RPMI7951 (cell line): ENCODE results near the gene LRRC37A2. TPM values are rescaled to one million over a fixed set of nuclear protein-coding genes. Genes with fewer than 3 reads are reported as not detected.
"Not testable (repeated sequence)": the region's sequence is repeated elsewhere in the genome, so short reads cannot be mapped to it uniquely, and the experiment has no call there.

Experiments used
- DNase-seq: peaks from one replicate; pipeline ENCODE4 v3.0.0-alpha.2; 2012; ENCODE audit warnings: low read depth
- total RNA-seq: library from RNA; depleted of rRNA; stranded (reverse); fragments of >200 nt; shearing (Covaris generic); gene quantifications from 2 replicates; pipeline ENCODE4 v1.2.3, GENCODE V29; 2014; rRNA removed

Gene LRRC37A2
- 1.7 and 2.5 TPM in 2 replicates for total RNA-seq

DNA sequence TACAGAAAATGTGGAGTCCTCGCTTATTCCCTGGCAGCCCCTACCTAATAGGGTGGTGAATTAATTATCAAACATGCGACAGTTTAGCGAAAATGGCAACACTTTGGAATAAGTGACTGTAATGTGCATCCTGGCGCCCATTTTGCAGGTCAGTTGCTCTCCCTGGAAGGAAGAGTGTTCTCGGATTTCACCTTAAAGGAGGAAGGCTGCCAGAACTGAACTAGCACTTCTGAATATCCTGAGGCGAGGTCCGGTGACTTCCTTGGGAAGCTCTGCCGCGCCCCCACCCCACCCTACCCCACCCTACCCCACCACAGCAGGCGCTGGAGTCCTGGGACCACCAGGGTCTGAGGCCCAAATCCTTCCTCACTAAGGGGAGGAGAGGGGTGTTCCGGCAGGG lies at the start of gene LRRC37A2:
LRRC37A2 (plus strand) TSS at position 301 of the 400 bp plus-strand sequence. CDS start 245 bp downstream, outside the sequence.
- not testable (repeated sequence) for DNase-seq

- DNase-seq, result not testable (repeated sequence)
These were observed 44.6 kb upstream of the LRRC37A2 start for GRCh38 chr17:46467618-46468017.

DNA sequence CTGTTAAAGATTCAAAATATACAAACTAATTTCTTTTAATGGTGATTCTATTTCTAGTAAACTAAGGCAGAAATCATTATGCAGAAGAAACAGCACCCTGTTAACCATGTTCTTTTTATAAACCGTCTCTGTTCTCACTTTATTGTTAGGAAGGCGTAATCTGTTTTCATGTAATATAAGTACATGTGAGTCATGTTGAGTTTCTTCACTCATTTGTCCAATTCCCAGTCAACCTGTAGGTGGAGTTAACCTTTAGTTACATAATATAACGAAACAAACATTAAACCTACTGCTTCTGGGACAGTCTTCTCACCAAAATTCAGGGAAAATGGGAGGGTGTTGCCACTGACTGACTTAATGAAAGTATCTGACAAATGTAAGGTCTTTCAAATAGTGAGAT lies 37.8 kb upstream of the LRRC37A2 start:
- not testable (repeated sequence) for DNase-seq

- not testable (repeated sequence) for DNase-seq
These were observed 36.7 kb upstream of the LRRC37A2 start for GRCh38 chr17:46475583-46475982.

- not testable (repeated sequence) for DNase-seq
These were observed 33.4 kb upstream of the LRRC37A2 start for GRCh38 chr17:46478823-46479222.

- not testable (repeated sequence) for DNase-seq
These were observed 31.0 kb upstream of the LRRC37A2 start for GRCh38 chr17:46481310-46481709.

DNA sequence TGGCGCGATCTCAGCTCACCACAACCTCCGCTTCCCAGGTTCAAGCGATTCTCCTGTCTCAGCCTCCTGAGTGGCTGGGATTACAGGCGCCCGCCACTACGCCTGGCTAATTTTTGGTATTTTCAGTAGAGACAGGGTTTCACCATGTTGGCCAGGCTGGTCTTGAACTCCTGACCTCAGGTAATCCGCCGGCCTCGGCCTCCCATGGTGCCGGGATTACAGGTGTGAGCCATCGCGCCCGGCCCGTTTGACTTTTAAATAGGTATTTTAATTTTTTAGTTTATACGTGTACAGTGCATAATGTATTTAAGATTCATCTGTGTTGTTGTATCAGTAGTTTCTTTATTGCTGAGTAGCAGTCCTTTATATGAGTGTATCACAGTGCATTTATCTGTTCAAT lies 20.2 kb upstream of the LRRC37A2 start:
- not testable (repeated sequence) for DNase-seq

- not testable (repeated sequence) for DNase-seq
These were observed 12.7 kb upstream of the LRRC37A2 start for GRCh38 chr17:46499437-46500139.

DNA sequence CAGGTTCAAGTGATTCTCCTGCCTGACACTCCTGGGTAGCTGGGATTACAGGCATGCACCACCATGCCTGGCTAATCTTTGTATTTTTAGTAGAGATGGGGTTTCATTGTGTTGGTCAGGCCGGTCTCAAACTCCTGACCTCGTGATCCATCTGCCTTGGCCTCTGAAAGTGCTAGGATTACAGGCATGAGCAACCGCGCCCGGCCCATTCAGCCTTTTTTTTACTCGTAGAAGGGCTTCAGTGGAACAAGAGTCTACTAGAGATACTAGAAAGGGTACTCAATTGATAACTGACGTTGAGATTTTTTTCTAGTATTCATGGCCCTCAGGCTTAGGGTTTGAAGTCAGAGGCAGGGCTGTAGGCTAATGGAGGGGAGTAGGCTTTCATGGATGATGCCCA lies 6.4 kb upstream of the LRRC37A2 start:
- DNase-seq, result not testable (repeated sequence)

- DNase-seq, result not testable (repeated sequence)
These were observed 22.4 kb downstream of the LRRC37A2 start for GRCh38 chr17:46534716-46535115.

DNA sequence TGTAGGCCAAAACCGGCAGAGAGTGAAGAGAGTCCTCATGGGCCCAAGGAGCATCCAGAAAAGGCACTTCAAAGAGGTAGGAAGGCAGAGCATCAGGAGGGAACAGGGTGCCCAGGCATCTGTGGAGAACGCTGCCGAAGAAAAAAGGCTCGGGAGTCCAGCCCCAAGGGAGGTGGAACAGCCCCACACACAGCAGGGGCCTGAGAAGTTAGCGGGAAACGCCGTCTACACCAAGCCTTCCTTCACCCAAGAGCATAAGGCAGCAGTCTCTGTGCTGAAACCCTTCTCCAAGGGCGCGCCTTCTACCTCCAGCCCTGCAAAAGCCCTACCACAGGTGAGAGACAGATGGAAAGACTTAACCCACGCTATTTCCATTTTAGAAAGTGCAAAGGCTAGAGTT lies 36.3 kb downstream of the LRRC37A2 start:
- not testable (repeated sequence) for DNase-seq

DNA sequence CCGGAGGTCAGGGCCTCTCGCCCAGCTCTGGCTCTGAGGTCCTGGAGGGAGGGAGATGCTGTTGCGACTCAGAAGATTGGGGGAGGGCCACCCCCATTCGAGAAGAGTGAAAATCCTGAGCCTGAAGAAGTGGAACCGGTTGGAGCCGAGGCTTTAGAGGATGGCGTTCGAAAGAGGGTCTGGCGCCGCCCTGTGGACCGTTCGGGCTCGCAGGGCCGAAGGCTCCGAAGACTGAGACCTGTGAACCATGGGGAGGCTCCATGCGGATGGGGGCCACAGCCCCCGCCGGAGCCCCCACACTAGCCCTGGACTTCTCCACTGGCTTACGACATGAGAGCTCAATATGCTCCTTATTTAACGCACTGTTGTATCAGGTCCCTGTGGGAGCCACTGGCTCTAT lies 46.9 kb downstream of the LRRC37A2 start:
- not testable (repeated sequence) for DNase-seq

- DNase-seq, result not testable (repeated sequence)
These were observed 47.8 kb downstream of the LRRC37A2 start for GRCh38 chr17:46560048-46560447.

DNA sequence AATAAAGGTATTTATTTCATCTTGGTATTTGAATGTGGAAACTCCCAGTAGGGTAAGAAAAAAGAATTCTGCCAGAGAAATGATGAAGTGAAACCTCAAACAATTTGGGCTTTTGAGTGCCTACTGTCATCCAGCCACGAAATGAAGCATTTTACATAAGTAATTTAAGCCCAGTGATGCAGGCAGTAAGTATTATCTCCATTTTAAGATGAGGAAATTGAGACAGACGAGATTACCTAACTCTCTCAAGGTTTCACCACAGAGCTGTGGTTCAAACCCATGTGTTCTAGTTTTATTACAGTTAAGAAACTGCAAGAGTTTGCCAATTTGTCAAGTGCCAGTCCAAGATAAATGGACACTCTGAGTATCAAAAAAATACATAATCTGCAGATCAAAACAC lies 54.0 kb downstream of the LRRC37A2 start:
- not testable (repeated sequence) for DNase-seq

GRCh38 chr17:46566980-46567379 lies 54.7 kb downstream of the LRRC37A2 start:
- DNase-seq, result not testable (repeated sequence)

DNA sequence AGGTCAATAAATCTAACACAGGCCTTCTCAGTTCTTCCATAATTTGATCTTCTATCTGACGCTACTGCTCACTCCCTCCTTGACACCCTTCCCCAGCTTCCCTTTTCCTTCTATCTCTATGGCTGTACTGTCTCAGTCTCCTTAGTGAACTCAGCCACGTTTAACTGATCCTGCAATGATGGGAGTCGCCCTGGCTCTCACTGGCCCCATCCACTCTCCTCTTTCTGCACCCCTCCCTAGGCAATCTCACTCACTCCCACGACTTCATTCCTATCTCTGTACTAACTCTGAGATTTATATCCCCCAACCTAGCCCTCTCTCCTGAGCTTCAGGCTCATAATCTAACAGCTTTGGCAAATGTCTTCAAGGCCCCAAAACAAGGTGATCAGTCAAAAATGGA lies 59.5 kb downstream of the LRRC37A2 start:
- not testable (repeated sequence) for DNase-seq

DNA sequence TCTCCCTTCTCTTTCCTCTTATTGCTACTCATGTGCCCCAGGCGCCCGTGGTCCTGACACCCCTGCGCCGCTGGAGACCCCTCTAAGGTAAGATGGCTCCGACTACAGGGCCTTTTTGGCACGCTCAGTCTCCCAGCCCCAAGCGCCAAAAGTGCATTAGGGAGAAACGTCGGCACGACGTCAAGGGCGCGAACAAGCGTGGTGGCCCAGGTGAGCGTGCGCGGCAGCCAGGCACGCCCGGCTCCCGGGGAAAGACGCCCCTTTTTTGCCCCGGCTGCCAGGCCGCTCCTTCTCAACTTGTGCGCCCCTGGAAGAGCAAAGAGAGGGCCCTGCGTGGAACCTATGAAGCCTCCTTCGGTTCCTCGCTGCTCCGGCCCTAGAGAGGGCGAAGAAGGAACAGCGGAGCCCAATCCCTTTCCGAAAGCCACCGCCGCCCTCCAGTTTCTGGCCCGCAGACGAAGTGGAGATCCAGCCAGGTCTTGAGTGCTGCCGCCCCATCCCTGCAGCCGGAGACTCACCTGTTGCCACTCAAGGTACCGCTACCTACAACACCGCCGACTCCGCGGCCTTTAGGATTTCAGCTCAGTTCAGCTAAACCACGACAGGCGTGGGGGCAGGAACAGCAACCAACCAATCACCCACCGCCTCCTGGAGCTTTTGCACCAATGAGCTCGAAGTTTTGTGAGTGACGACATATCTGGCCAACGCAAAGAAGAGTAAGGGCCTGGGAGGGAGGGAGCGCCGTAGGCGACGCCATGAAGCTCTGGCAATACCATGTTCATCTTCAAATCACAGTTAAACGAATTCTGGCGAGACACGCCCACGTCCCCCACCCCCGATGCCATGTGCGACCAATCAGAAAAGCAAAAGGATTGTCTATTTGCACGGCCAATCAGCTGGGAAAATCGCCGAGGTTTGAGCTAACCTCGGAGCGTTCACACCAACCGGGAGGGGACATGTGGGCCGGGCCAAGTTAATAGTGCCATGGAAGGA lies 67.1 kb downstream of the LRRC37A2 start, which contains the start of gene ARL17A:
ARL17A (minus strand) TSS at position 609 of the 993 bp plus-strand sequence. CDS start 3,369 bp downstream, outside the sequence.
- not testable (repeated sequence) for DNase-seq

- DNase-seq, result not testable (repeated sequence)
These were observed 67.8 kb downstream of the LRRC37A2 start for GRCh38 chr17:46580082-46580481.

DNA sequence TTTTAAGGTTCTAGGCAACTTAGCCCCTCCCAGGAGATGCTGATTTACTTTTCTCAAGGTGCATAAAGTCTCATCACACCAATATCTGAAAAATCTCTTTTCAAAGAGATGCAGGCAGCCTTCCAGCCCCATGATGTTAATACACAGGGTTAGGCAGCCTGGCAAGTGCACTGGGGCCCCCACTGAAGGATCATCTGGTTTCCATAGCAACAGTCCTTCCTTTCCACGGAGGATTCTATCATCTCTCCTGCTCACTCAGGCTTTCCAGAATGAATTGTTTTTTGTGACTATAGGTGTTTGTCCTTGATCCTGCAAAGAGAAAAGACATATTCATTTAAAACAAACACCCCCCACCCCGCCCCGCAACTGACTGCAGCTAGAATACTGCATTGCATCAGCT lies 73.2 kb downstream of the LRRC37A2 start:
- not testable (repeated sequence) for DNase-seq

DNA sequence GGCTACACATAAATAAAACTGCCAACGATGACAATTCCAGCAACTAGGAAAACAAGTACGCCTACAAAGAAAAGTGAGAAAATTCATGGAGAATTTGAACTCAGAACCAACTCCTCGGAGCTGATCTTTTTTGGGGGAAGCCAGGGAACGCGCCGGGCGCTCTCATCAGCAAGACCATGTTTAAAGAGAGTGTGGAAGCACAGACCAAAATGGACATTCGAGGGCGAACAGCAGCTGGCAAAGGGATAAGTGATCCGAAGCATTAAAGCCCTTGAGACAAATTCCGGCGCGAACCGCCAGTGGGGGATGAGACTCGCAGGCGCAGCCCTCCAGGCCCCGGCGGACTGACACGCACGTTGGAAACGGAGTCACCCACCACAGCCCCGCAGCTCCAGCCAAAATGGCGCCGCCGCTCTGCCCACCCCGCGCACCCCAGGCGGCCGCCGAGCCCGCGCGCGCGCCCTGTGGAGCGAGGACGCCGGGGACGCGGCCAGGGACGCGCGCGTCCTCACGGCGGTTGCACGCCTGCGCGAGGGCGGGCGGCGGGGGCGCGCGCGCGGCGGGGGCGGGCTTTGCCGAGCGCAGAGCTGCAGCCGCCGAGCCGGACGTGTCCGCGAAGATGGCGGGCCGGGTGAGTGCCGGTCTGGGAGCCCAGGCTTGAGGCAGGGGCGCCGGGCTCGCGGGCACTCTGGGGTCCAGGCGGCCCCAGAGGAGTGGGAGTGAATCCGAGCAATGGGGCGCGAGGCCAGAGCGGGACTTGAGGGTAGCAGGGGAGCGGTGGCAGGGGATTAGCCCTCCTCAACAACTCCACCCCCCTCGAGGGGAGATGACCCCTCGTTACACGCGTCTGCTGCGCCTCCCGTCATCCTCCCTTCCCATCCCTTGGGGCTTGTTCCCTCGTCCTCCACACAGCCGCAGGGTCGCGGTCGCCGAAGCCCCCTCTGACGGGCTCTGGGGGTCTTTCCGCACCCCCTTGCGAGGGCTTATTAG lies 78.2 kb downstream of the LRRC37A2 start, which contains the start of gene NSF:
NSF (plus strand) TSS at position 513 of the 990 bp plus-strand sequence; CDS start at position 620, 107 bp downstream.
- not testable (repeated sequence) for DNase-seq

GRCh38 chr17:46591332-46591731 lies 79.1 kb downstream of the LRRC37A2 start:
- not testable (repeated sequence) for DNase-seq
